ENCODE results near the gene MXRA8.

The MXRA8 gene

DNA sequence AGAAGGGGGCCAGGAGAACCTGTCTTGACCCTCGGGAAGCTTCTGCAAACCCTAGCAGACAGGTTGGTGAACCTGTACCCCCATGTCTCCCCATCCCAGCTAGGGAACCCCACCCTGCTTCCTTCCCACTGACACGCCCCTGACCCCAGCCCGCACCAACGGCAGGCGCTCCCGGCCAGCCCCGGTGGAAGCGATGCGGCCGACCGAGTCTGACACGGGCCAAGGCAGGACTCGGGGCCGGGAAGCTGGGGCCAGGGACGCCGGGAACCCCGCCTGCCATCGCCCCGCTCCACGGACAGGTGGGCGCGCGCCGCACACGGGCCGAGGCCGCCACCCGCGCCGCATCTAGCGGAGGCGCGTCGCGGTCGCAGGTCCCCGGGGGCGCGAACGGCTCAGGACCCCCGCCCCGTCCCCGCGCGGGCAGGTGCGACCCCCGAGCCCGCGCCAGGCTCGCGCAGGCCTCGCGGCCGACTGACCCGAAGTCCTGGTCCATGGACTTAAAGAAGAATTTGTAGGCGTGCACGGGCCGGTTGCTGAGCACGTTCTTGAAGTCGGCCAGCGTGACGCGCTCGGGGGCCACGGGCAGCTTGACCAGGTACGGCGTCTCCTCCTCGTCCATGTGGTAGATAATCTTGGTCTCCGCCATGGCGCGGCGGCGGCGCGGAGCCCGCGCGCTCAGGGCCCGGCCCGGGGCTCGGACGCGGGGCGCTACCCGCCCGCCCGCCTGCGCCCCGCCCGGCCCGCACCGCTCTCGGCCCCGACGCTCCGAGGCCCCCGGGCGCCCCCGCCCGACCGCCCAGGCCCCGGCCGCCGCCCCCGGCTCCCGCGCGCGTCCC, 9.7 kb downstream of the MXRA8 start:
- DNase-seq: no peak

DNA sequence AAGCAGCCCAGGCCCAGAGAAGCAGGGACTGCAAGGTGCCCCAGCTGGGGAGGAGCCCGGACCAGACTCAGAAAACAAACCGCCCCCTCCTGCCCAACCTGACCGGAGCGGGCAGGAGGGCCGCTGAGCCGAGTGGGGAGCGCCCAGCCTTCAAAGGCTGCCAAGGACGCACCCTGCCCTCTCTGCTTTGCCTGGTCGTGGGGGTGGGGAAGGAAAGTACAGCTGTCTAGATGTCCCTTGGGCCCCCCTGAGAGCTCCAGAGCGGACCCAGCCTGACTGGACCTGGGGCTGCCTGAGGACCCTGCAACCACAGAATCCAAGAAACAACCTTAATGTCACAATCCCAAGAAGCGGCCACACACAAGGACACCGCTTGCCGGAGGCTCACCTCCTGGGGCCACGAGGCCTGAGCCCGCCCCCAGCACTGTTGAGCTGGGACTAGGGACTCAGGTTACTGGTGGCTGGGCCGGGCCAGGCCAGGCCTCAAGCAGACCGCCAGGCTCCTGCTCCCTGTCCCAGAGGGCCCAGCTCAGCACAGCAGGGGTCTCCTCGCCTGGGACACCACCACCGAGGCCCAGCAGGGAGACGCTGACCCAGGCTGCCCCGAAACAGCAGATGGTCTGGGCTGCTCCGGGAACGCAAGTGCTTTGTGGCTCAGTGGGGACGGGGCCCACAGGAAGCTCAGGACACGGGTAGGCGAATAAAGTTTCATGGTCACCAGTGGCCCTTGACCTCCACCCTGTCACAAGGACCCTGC, 10.5 kb downstream of the MXRA8 start:
- DNase-seq: no peak

DNA sequence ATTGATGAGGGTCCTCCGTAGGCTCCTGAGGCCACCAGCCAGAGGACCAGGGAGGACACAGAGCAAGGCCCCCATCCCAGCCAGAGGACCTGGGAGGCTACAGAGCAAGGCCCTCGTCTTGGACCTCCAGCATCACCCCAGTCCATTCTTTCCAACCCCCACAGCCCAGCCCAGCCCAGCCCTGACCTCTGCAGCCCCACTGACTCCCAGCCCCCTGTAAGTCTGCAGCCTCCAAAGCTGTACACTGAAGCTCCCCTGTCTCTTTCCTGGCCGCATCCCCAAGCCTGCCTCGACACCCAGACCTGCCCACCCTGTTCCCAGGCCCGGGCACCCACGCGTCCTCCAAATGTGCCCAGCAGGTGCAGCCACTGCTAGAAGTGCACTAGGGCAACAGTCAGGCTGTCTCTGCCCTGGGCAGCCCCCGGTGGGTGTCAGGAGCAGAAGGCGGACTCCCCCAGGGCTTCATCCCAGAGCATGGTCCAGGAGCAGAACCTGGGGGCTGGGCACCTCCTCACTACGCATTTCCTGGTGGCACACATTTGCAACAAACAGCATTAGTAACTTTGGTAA, 11.2 kb downstream of the MXRA8 start:
- no peak for DNase-seq

DNA sequence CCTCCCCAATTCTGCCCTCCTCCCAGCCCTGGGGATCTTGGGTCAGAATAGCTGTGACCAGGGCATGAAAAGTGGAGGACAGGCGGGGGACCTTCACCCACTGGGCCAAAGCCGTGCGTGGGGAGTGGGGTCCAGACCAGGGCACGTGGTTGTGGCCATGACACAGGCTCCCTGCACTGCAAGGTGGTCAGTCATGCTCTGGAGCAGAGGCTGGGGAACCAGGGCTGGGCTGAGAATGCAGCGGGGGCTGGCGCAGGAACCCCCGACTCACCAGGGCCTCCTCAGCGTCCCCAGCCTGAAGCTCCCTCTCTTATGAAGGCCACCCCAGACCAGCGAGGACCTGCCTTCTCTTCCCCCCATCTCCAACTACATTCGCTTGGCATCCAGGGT, 11.9 kb downstream of the MXRA8 start:
- DNase-seq: no peak

DNA sequence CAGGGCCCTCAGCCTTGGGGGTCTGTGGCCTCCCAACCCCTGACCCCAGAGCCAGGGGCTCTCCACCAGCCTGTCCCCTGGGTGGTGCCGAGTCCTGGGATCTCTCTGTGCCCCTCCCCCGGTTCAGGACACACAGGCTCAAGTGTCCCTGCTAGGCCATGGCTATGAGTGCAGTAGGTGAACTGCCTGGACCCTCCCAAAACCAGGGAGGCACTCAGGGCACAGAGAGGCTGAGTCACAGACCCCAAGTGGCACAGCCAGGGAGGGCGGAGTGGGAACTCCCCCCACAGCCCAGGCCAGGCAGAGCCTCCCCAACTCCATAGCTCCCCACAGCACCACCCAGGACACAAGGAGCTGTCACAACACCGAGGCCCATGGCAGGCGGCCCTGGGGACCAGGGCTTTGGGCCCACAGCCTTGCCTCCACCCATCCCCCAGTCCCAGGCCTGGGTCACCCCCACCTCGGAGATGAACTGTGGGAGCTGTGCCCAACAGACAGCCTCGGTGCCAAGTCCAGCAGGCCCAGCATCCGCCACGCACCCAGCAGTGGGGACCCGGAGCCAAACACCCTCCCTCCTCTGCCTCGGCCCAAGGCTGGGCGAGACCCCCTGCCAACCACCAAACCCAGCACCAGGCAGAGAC, 12.4 kb downstream of the MXRA8 start:
- DNase-seq: no peak

DNA sequence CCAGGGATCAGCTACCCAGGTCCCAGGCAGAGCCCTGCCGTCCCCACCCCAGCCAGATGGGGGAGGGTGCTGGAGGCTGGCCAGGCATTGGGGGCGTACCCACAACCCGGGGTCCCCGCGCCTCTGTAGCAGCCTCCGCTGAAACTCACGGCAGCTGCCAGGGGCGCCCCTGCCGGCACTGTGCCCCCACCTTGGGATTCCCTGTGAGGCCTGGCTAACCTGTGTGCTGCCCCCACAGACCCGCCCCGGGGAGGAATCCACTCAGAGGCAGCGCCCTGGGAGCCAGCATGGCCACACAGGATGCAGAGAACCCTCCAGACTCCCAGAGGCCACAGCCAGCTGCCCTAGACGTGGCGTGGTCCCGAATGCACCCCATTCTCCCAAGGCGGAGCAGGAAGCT, 13.0 kb downstream of the MXRA8 start:
- no peak for DNase-seq

DNA sequence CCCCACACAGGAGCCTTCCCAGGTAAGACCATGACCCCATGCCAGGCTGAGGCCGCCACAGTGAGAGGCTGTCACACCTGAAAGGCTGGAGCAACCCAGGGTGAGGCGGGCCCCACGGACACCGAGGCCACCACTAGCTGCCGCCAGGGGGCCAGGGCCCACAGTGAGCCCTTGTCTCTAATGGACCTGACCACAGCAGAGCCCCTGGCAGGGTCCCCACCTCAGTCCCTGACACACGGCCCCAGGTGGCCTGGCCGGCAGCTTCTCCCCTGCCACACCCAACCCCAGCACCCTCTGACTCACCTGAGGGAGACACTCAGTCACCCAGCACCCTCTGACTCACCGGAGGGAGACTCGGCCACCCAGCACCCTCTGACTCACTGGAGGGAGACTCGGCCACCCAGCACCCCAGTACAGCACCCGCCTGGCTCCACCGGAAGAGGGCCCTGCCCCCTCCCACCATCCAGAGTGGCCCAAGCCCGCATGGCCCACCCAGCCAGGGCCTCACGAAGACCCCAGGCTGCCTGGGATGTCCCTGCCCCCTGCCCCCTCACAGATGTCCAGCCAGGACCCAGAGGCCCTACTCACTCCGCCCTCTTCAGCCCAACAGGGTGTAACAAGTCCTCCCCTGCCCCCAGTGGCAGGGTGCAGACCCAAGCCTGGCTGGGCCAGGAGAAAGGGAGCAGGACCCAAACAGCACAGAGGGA, 13.5 kb downstream of the MXRA8 start:
- DNase-seq: no peak

DNA sequence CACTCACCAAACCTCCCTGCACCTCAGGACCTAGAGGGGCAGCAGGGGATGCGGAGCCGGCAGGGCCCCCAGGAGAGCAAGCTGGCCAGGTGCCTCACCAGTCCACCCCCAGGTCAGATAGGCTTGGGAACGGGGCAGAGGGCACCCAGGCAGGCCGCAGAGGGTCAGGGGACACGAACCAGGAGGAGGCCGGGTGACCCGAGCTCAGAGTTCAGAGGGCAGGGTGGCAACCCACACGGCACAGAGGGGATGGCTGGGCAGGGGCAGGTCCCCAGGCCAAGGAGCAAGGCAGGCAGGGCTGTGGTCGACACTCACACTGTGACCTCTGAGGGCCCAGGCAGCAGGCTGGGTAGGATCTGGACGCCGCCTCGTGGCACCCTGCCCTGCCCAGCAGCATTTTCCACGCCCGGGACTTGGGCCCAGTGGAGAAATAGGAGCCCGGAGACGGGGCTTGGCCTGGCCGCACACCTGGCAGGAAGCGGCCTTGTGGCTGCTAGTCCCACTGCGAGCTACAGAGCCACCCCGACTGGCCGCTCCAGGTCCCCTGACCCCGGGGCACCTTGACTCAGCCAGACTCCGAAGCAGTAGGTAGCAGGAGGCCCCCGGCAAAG, 14.4 kb downstream of the MXRA8 start:
- DNase-seq: no peak

DNA sequence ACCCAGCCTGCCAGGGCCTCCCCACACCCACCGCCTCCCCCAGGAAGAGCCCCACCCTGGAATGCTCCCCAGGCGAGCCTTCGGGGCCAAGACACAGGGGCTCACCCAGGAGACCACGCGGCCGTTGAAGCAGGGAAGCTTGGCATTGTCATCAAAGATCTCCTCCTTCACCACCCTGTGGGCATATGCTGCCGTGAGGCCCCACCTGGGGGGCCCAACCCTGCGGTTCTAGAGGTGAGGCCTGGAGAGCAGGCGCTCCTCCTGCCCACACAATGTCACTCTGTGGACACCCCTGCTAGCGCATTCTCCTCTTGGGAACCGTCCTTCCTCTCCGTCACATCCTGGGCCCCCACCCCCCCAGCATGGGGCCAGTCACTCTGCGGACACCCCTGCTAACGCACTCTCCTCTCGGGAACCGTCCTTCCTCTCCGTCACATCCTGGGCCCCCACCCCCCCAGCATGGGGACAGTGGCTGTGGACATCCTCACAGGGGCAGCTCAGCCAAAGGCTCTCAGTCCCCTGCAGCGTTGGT, 15.7 kb downstream of the MXRA8 start:
- DNase-seq: no peak

DNA sequence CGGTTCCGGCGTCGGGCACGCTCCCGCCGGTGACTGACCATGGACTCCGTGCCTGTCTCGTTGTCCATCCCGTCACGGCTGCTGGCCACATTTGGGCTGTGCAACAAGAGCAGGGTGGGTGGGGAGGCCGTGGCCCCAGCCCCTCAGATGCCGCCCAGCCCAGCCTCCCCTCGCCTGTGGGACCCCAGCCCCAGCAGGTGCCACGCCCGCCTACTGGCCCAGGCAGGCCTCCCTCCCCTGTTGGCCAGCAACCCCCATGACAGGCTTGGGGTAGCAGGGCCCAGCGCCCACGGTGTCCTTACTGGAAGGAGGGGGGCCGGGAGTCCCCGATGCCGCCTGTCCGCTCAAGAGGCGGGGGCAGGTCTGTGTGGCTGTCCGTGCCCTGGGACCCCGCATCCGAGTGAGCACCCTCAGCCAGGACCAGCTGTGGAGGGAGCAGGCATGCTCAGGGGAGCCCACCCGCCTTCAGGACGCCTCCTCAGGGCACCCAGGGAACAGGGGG, 16.2 kb downstream of the MXRA8 start:
- DNase-seq: no peak

DNA sequence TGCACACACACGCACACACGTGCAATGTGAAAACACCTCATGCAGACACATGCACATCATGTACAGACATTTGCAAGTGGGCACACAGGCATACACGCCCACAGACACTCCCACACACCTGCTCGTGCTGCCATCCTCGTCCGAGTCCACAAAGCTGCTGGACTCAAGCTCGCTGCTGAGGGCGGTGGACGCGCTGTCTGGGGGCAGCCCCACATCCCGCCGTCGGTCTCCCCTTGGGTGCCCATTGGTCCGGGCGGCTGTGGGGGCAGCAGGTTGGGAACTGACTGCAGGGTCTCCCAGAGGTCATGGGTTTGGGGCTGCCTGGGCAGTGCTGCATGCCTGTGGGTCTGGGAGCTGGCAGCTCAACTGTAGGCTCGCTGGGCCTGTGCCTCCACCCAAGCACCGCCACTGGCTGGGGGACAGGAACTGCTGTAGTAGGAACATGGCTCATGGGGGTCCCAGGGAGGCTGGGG, 16.8 kb downstream of the MXRA8 start:
- no peak for DNase-seq

DNA sequence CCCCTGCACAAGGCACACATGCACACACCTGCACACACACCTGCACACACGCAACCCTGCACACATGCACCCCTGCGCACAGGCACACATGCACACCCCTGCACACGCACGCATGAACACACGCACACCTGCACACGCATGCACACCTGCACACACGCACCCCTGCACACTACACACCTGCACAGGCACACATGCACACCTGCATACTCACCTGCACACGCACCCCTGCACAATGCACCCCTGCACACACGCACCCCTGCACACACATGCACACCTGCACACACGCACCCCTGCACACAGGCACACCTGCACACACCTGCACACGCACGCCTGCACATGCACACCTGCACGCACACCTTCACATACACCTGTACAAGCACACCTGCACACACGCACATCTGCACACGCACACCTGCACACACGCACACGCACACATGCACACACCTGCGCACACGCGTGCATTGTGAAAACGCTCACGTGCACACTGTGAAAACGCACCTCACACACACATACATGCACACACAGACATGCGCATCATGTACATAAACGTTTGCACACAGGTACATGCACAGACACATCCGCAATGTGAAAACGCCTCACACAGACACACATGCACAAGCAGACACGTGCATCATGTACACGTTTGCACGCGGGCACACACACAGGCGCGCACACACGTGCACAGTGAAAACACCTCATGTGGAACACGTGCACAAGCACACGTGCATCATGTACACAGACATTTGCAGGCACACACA, 17.4 kb downstream of the MXRA8 start:
- no peak for DNase-seq

DNA sequence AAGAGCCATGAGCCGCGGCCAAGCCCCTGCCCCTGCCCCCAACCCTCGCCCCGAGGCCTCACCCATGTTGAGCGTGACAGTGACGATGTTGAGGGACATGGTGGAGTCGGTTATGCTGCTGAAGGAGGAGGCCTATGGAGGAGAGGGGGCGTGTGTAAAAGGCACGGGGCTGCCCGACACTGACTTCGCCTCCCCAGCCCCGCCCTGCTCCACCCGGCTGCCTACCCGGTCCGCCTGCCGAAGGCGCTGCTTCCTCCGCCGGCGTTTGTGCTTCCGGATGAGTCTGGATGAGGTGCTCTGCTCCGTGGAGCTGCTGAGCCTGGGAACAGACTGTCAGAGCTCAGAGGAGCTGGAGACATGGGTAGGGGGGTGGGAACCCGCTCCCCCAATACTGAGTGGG, 18.2 kb downstream of the MXRA8 start:
- DNase-seq: no peak

DNA sequence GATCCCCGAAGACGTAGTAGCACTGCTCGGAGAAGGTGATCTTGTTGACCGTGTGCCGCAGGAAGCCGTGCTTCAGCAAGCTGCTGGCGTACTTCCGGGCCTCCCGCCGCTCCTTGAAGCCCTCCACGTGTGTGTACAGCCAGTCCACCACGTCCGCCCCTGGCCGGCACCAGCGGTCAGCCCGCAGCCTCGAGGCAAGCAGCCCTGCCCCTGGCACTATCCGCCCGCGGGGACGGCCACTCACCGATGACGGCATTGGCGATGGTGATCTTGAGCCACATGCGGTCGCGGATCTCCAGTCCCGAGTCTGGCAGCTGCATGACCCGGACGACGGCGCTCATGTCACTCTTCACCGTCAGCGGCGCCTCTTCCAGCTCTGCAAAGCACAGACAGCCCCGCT, 20.1 kb downstream of the MXRA8 start:
- no peak for DNase-seq

DNA sequence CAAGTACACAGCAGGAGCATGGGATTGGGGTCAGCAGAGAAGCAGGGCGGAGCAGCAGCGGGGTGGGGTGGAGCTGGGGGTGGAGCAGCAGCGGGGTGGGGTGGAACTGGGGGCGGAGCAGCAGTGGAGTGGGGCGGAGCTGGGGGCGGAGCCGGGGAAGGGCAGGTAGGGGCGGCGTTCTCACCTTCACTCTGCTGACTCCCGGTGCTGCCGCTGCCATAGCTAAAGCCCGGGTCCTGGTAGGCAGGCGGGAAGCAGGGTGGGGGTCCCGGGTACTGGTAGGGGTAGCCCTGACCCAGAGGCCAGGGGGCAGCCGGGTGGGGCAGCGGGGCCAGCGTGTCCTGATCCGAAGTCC, 20.6 kb downstream of the MXRA8 start:
- no peak for DNase-seq

DNA sequence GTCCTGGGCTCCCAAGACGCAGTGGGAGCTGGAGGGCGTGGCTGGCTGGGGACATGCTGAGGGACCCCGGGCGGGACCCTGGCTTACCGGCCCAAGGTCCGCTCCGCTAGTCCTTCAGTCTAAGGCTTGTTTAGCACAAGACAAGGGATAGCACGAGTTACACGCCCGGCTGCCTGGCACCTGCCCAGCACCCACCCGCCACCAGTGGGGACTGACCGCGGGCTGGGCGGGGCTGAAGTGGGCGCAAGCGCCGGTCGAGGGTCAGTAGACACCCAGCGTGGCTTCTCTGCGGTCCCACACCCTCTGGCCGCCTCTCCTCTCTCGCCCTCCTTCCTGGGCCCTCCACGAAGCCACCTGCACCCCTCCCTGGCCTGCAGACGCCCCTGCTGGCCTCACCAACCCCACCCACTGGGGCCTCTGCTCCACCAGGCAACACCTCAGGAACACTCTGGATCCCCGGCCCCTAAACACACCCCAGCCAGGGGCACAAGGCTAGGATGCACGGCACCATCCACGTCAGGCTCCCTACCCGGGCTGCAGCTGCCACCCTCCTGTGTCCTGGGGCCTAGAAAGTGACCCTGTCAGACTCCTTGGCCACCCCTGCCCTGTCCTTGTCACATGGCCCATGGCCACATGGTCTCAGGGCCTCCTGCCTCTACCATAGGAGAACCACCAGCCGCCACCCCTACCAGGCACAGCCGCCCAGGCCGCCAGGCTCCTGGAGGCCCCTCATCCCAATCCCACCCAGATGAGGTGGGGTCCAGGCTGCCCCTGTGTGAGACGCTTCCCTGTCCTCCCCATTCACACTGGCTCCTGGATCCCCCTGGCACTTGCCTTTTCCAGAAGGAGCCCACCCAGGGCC, 21.2 kb downstream of the MXRA8 start:
- no peak for DNase-seq

DNA sequence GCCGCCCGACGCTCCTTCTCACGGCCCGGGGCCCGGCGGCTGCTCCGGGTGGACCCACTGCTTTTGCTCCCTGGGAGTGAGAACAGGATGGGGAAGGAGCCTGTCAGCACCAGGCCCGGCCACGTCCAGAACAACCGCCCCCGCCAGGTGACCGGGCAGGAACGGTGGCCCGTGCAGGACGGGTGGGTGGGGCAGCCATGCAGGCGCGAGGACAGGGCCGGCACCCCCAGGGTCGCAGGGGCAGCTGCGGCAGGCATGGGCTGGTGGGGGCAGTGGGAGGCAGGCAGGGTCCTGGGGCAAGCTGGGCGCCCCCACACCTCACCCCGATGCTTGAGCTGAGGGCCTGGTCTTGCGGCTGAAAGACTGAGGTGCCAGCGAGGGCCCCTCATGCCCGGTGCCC, 21.9 kb downstream of the MXRA8 start:
- no peak for DNase-seq

DNA sequence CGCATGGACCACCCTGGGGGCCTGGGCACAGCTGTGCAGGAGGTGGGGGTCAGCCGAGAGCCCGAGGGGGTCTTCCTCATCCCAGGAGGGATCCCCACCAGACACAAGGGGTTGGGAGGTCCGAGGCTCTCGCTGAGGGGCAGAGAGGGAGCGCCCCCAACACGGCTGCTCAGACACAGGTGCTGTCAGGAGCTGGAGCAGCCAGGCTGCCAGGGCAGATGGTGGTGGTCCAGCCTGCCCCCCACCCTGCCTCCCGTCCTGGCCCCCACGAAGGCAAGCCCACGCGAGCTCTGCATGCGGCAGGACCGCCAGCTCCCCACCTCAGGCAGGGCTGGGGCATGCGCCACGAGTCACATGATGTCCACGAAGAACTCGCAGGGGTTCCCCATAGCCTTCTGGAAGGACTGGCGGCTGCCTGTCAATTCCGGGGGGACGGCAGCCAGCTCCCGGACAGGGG, 22.5 kb downstream of the MXRA8 start:
- no peak for DNase-seq

DNA sequence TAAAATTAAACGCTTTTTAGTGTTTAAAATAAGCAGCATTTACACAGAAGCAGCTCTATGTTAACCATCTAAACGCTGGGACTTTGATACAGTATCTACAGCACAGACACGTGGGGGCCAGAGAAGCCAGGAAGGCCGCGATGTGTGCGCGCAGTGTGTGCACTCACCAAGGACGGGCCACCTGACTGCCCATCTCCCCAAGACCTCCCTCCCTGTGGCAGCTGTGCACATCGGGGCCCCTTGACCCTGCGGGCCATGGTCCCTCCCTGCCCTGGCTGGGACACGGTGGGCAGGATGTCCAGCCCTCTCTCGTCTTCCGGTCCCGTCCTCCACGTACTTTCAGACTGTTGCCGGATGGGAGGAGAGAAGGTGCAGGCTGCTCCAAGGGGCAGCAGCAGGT, 23.1 kb downstream of the MXRA8 start:
- no peak for DNase-seq

DNA sequence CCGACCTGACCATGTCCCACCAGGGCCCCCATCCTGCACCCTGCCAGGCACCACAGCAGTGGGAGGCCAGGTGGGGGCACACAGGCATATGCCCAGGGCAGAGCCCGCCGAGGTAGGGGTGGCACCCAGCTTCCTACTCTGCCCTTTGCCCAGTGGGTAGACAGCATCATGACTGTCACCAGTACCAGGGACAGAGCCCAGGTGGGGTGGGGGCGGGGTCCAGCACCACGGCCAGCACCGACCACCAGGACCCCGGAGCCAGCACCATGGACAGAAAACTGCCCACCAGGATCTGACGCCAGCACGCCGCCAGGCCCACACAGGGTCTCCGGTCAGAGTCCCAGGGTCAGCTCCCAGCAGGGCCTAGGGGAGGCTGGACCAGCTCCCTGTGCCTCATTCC, 23.5 kb downstream of the MXRA8 start:
- no peak for DNase-seq

All from NCI-H774 (cell line).